RWPE2 (cell line): ENCODE measurements around the gene SLC12A7.

Experiments
- ATAC-seq: fragments of 200-7000 bp; cut with Tn5 transposase; 3 replicates; pipeline ENCODE4 v1.9.1; 2021; ENCODE audit warnings: low read depth
- DNase-seq: peaks from one replicate; pipeline ENCODE4 v3.0.0-alpha.2; 2020; ENCODE audit warnings: low spot score
- H3K27ac ChIP-seq: fragments of 450-650 bp; 2 replicates; pipeline ENCODE4 v1.5.1; 2017; ENCODE audit warnings: mild to moderate bottlenecking; ENCODE audit not compliant: poor library complexity, severe bottlenecking
- H3K27me3 ChIP-seq: fragments of 250-450 bp; sonication (Bioruptor Pico); 2 replicates; pipeline ENCODE4 v1.5.1; 2021; ENCODE audit warnings: mild to moderate bottlenecking, moderate library complexity; ENCODE audit not compliant: insufficient read depth, poor library complexity, severe bottlenecking
- H3K36me3 ChIP-seq: fragments of 250-450 bp; sonication (Bioruptor Pico); 2 replicates; pipeline ENCODE4 v1.5.1; 2020; ENCODE audit warnings: low read depth, mild to moderate bottlenecking, moderate library complexity
- H3K4me1 ChIP-seq: fragments of 250-450 bp; sonication (Bioruptor Pico); 2 replicates; pipeline ENCODE4 v1.5.1; 2021; ENCODE audit warnings: mild to moderate bottlenecking, moderate library complexity; ENCODE audit not compliant: insufficient read depth, poor library complexity, severe bottlenecking
- H3K4me3 ChIP-seq: fragments of 250-450 bp; sonication (Bioruptor Pico); 2 replicates; pipeline ENCODE4 v1.5.1; 2021; ENCODE audit warnings: mild to moderate bottlenecking, moderate library complexity; ENCODE audit not compliant: severe bottlenecking
- H3K9me3 ChIP-seq: fragments of 250-450 bp; sonication (Bioruptor Pico); 2 replicates; pipeline ENCODE4 v1.5.1; 2021; ENCODE audit warnings: mild to moderate bottlenecking, moderate library complexity; ENCODE audit not compliant: severe bottlenecking
- CTCF ChIP-seq: fragments of 450-650 bp; IDR thresholded peaks from one replicate; pipeline ENCODE4 v1.5.1; 2017; ENCODE audit warnings: mild to moderate bottlenecking, moderate library complexity; ENCODE audit not compliant: poor library complexity, severe bottlenecking

SLC12A7 gene

GRCh38 chr5:1065143-1065750 is 46.6 kb downstream of the SLC12A7 start:
- H3K9me3 ChIP-seq = no peaks in the 10 kb centered on the region
- H3K4me1 ChIP-seq = no peaks in the 10 kb centered on the region

GRCh38 chr5:1064383-1065142 is 47.3 kb downstream of the SLC12A7 start:
- no peak for ATAC-seq
- no peak for TF ChIP-seq CTCF
- Histone ChIP-seq H3K36me3 (no peaks in the 10 kb centered on the region), H3K4me3 (no peak overlapping the region), H3K27me3 (no peaks in the 10 kb centered on the region), H3K4me1 (no peaks in the 10 kb centered on the region), H3K27ac (no peak overlapping the region), H3K9me3 (no peaks in the 10 kb centered on the region)
- no peak for DNase-seq

More at GRCh38 chr5:1065143-1065750, 46.6 kb downstream of the SLC12A7 start:
- no peaks in the 10 kb centered on the region for H3K36me3 ChIP-seq
- no peak overlapping the region for H3K4me3 ChIP-seq
- no peaks in the 10 kb centered on the region for H3K27me3 ChIP-seq
- ATAC-seq = 0 out of 3 replicates have a peak, but pooled peaks have one; percentile 7
- TF ChIP-seq CTCF = no peak
- no peak overlapping the region for H3K27ac ChIP-seq
- no peak for DNase-seq

- Histone ChIP-seq H3K36me3 (no peaks in the 10 kb centered on the region), H3K4me3 (no peak overlapping the region), H3K27ac (no peak overlapping the region), H3K27me3 (no peaks in the 10 kb centered on the region), H3K4me1 (no peaks in the 10 kb centered on the region), H3K9me3 (no peaks in the 10 kb centered on the region)
- DNase-seq (no peak), ATAC-seq (no peak)
- TF ChIP-seq CTCF = no peak
Measured at GRCh38 chr5:1063661-1064382, 48.0 kb downstream of the SLC12A7 start.

- H3K9me3 ChIP-seq = no peaks in the 10 kb centered on the region
- no peak overlapping the region for H3K4me3 ChIP-seq
- no peak for DNase-seq
- H3K4me1 ChIP-seq = no peaks in the 10 kb centered on the region
- H3K36me3 ChIP-seq = no peaks in the 10 kb centered on the region
- ATAC-seq = no peak
- no peak for TF ChIP-seq CTCF
- no peak overlapping the region for H3K27ac ChIP-seq
- no peaks in the 10 kb centered on the region for H3K27me3 ChIP-seq
Measured at GRCh38 chr5:1062761-1063568, 48.9 kb downstream of the SLC12A7 start.
